PC-3 (cell line): ENCODE measurements around the gene SIPA1L3. TPM values are rescaled to one million over a fixed set of nuclear protein-coding genes. Genes with fewer than 3 reads are reported as not detected.

Experiments used
- ATAC-seq: fragments of 200-7000 bp; cut with Tn5 transposase; 2 replicates; pipeline ENCODE4 v1.9.1; 2020; ENCODE audit warnings: mild to moderate bottlenecking, moderate library complexity
- BruUV-seq: library from RNA; stranded (reverse); fragments of 400-500 nt; replicated peaks from 2 replicates; lab custom pipeline; 2021; lab: Mats Ljungman, UMichigan
- CTCF ChIA-PET: fragments of 300-600 bp; sonication (Branson Sonifier 250); formaldehyde crosslinking; loops from one replicate; lab custom pipeline; 2022; ENCODE audit warnings: antibody characterized with exemption; lab: Charles Lee
- POLR2A ChIA-PET: fragments of 300-600 bp; sonication (Branson Sonifier 250); formaldehyde crosslinking; loops from one replicate; lab custom pipeline; 2022; ENCODE audit warnings: antibody characterized with exemption; ENCODE audit not compliant: unreplicated experiment; lab: Charles Lee
- DNase-seq: peaks from one replicate; pipeline ENCODE4 v3.0.0-alpha.2; 2015
- H2AFZ ChIP-seq: fragments of 300-600 bp; sonication (generic); 2 replicates; pipeline ENCODE4 v1.6.0; 2016; ENCODE audit warnings: antibody characterized with exemption, low read length
- H3F3A ChIP-seq: fragments of 300-600 bp; sonication (generic); one replicate; pipeline ENCODE4 v1.6.0; 2017; ENCODE audit warnings: antibody characterized with exemption, low read length, control low read depth, mild to moderate bottlenecking; ENCODE audit not compliant: unreplicated experiment
- H3K27ac ChIP-seq: fragments of 300-600 bp; sonication (generic); 2 replicates; pipeline ENCODE4 v1.5.1; 2016; ENCODE audit warnings: mild to moderate bottlenecking, low read length
- H3K27me3 ChIP-seq: fragments of 300-600 bp; sonication (generic); 2 replicates; pipeline ENCODE4 v1.6.1; 2016; ENCODE audit warnings: low read length, mixed read lengths
- H3K36me3 ChIP-seq: fragments of 300-600 bp; sonication (generic); 2 replicates; pipeline ENCODE4 v1.6.1; 2016; ENCODE audit warnings: low read depth, mixed run types, low read length, mixed read lengths
- H3K4me1 ChIP-seq: fragments of 300-600 bp; sonication (generic); 2 replicates; pipeline ENCODE4 v1.5.1; 2016; ENCODE audit warnings: low read length; ENCODE audit not compliant: insufficient read depth
- H3K4me2 ChIP-seq: fragments of 300-600 bp; sonication (generic); 2 replicates; pipeline ENCODE4 v1.6.0; 2016; ENCODE audit warnings: low read length
- H3K4me3 ChIP-seq: fragments of 300-600 bp; sonication (generic); 2 replicates; pipeline ENCODE4 v1.5.1; 2016; ENCODE audit warnings: mild to moderate bottlenecking, low read length, mixed read lengths
- H3K79me2 ChIP-seq: fragments of 300-600 bp; sonication (generic); 2 replicates; pipeline ENCODE4 v1.6.1; 2017; ENCODE audit warnings: low read length, mixed read lengths
- H3K9ac ChIP-seq: fragments of 300-600 bp; sonication (generic); 2 replicates; pipeline ENCODE4 v1.6.0; 2016; ENCODE audit warnings: mild to moderate bottlenecking, low read length
- H3K9me2 ChIP-seq: fragments of 300-600 bp; sonication (generic); replicated peaks from 2 replicates; pipeline ENCODE4 v1.6.1; 2016; ENCODE audit warnings: mixed run types, low read length, mixed read lengths
- H3K9me3 ChIP-seq: fragments of 300-600 bp; sonication (generic); 2 replicates; pipeline ENCODE4 v1.6.1; 2016; ENCODE audit warnings: low read length, mixed read lengths
- H4K20me1 ChIP-seq: fragments of 300-600 bp; sonication (generic); 2 replicates; pipeline ENCODE4 v1.6.1; 2016; ENCODE audit warnings: low read length, mixed read lengths
- CTCF ChIP-seq: fragments of 300-600 bp; sonication (generic); conservative IDR thresholded peaks from 2 replicates; pipeline ENCODE4 v1.5.1; 2017; ENCODE audit warnings: antibody characterized with exemption, low read depth, mild to moderate bottlenecking, low read length
- EZH2 ChIP-seq: fragments of 300-600 bp; sonication (generic); IDR thresholded peaks from one replicate; pipeline ENCODE4 v1.6.1; 2017; ENCODE audit warnings: antibody characterized with exemption, mild to moderate bottlenecking, low read length; ENCODE audit not compliant: unreplicated experiment
- EZH2phosphoT487 ChIP-seq: fragments of 300-600 bp; sonication (generic); IDR thresholded peaks from 2 replicates; pipeline ENCODE4 v1.6.1; 2018; ENCODE audit warnings: mild to moderate bottlenecking, antibody characterized with exemption, low read length, borderline replicate concordance
- intact Hi-C: fragments of 100-400 bp; cut with micrococcal nuclease; formaldehyde crosslinking; loops from 2 replicates; pipeline ENCODE4 v1.9.0; 2023
- total RNA-seq: library from RNA; depleted of rRNA; stranded (reverse); fragments of >200 nt; gene quantifications from 2 replicates; pipeline ENCODE4 v1.2.3, GENCODE V29; 2014

Gene SIPA1L3
- total RNA-seq, 1 experiment from 2014 or later = 38.7 TPM

- intact Hi-C loops = no loop called here
- CTCF ChIA-PET = no interaction called here
- Histone ChIP-seq H3K27ac (no peak overlapping the region), H3K9me3 (no peaks in the 10 kb centered on the region), H3K4me3 (no peak overlapping the region), H2AFZ (no peak overlapping the region), H3F3A (no peaks in the 10 kb centered on the region), H3K4me2 (no peak overlapping the region), H3K9me2 (no peaks in the 10 kb centered on the region), H3K36me3 (no peaks in the 10 kb centered on the region; the same call in 1 of the 2 replicates), H3K27me3 (no peaks in the 10 kb centered on the region), H3K9ac (no peak overlapping the region), H3K79me2 (no peaks in the 10 kb centered on the region), H3K4me1 (no peaks in the 10 kb centered on the region), H4K20me1 (no peaks in the 10 kb centered on the region)
- DNase-seq (no peak), ATAC-seq (no peak)
- TF ChIP-seq EZH2 (no peak), EZH2phosphoT487 (no peak), CTCF (no peak)
- POLR2A ChIA-PET = no interaction called here
- BruUV-seq = no TSS peak
These were observed 228.4 kb downstream of the SIPA1L3 start for GRCh38 chr19:38135150-38135998.

- TF ChIP-seq EZH2 = no peak
- no peak for TF ChIP-seq EZH2phosphoT487
- TF ChIP-seq CTCF = no peak
- Histone ChIP-seq H3K4me1 (no peaks in the 10 kb centered on the region), H3K79me2 (no peaks in the 10 kb centered on the region), H3K27me3 (no peaks in the 10 kb centered on the region), H3K9me2 (no peaks in the 10 kb centered on the region), H3K4me3 (no peak overlapping the region), H3F3A (no peaks in the 10 kb centered on the region), H4K20me1 (no peaks in the 10 kb centered on the region), H3K27ac (no peak overlapping the region), H2AFZ (no peak overlapping the region), H3K9ac (no peak overlapping the region), H3K9me3 (no peaks in the 10 kb centered on the region), H3K4me2 (no peak overlapping the region), H3K36me3 (peaks cover 2% of the 10 kb centered on the region)
- BruUV-seq = no TSS peak
- ATAC-seq (no peak), DNase-seq (no peak)
- ChIA-PET CTCF (no interaction called here), POLR2A (no interaction called here)
- intact Hi-C loops = no loop called here
These were observed 232.1 kb downstream of the SIPA1L3 start for GRCh38 chr19:38139122-38139521.

- no peak overlapping the region for H3K9ac ChIP-seq
- H3K27me3 ChIP-seq = no peaks in the 10 kb centered on the region
- CTCF ChIA-PET = interaction anchor here (0.6 kb wide), 1 partner anchor 143 kb away, joined by 7 read pairs; no protein-coding TSS in a partner anchor
- no peak for ATAC-seq
- H2AFZ ChIP-seq = no peak overlapping the region
- no peaks in the 10 kb centered on the region for H3F3A ChIP-seq
- H3K4me3 ChIP-seq = no peak overlapping the region
- H3K9me2 ChIP-seq = no peaks in the 10 kb centered on the region
- no TSS peak for BruUV-seq
- H3K36me3 ChIP-seq = peaks cover 4% of the 10 kb centered on the region
- no peaks in the 10 kb centered on the region for H3K4me1 ChIP-seq
- no peak overlapping the region for H3K27ac ChIP-seq
- TF ChIP-seq CTCF (no peak), EZH2 (no peak), EZH2phosphoT487 (no peak)
- DNase-seq = no peak
- H3K79me2 ChIP-seq = no peaks in the 10 kb centered on the region
- H4K20me1 ChIP-seq = no peaks in the 10 kb centered on the region
- H3K9me3 ChIP-seq = no peaks in the 10 kb centered on the region
- intact Hi-C loops = no loop called here
- no peak overlapping the region for H3K4me2 ChIP-seq
- POLR2A ChIA-PET = no interaction called here
These were observed 234.1 kb downstream of the SIPA1L3 start for GRCh38 chr19:38141108-38141507.
